ENCODE measurements around the gene ADARB2. TPM values are rescaled to one million over a fixed set of nuclear protein-coding genes. Genes with fewer than 3 reads are reported as not detected.

ADARB2 gene
- total RNA-seq, 2 donors from 2014 or later = 1.1 to 1.8 TPM

- Mint-ChIP-seq H3K36me3 (ENCODE audit: low read depth) (no peaks in the 10 kb centered on the region), H3K4me3 (no peak overlapping the region), H3K27me3 (ENCODE audit: insufficient read depth) (peaks cover under 1% of the 10 kb centered on the region), H3K9me3 (no peaks in the 10 kb centered on the region), H3K4me1 (peaks cover 3% of the 10 kb centered on the region), H3K27ac (no peak overlapping the region)
- Histone ChIP-seq H3K27me3 (ENCODE audit: control insufficient read depth, insufficient read depth, low read length, poor library complexity, severe bottlenecking) (no peaks in the 10 kb centered on the region), H3K4me1 (ENCODE audit: control insufficient read depth, insufficient read depth, low read length) (no peaks in the 10 kb centered on the region), H3K36me3 (ENCODE audit: control insufficient read depth, insufficient read depth, low read length) (no peaks in the 10 kb centered on the region), H3K4me3 (ENCODE audit: low read length) (no peak overlapping the region), H3K9me3 (ENCODE audit: control insufficient read depth, low read length) (no peaks in the 10 kb centered on the region), H3K27ac (ENCODE audit: low read depth, low read length) (no peak overlapping the region), H3K9ac (ENCODE audit: extremely low read depth, low read length, poor library complexity, severe bottlenecking) (no peak overlapping the region)
- TF ChIP-seq CTCF (conservative IDR thresholded peaks at IDR 0.05) = no peak
- no peak for DNase-seq
- 91 to 93% methylated on average over 19 to 26 of the region's 26 CpGs for WGBS, 2 experiments (ENCODE audit: insufficient coverage in 1 of 2, insufficient read length in 1 of 2)
Measured at GRCh38 chr10:1204434-1205326, 532.6 kb downstream of the ADARB2 start.

- TF ChIP-seq CTCF (conservative IDR thresholded peaks at IDR 0.05) = no peak
- Mint-ChIP-seq H3K27me3 (ENCODE audit: insufficient read depth) (peaks cover 2% of the 10 kb centered on the region), H3K36me3 (ENCODE audit: low read depth) (no peaks in the 10 kb centered on the region), H3K4me1 (peaks cover 8% of the 10 kb centered on the region), H3K27ac (no peak overlapping the region), H3K4me3 (no peak overlapping the region), H3K9me3 (no peaks in the 10 kb centered on the region)
- Histone ChIP-seq H3K27me3 (ENCODE audit: control insufficient read depth, insufficient read depth, low read length, poor library complexity, severe bottlenecking) (no peaks in the 10 kb centered on the region), H3K4me1 (ENCODE audit: control insufficient read depth, insufficient read depth, low read length) (peaks cover 6% of the 10 kb centered on the region), H3K9me3 (ENCODE audit: control insufficient read depth, low read length) (no peaks in the 10 kb centered on the region), H3K9ac (ENCODE audit: extremely low read depth, low read length, poor library complexity, severe bottlenecking) (no peak overlapping the region), H3K27ac (ENCODE audit: low read depth, low read length) (no peak overlapping the region), H3K4me3 (ENCODE audit: low read length) (no peak overlapping the region), H3K36me3 (ENCODE audit: control insufficient read depth, insufficient read depth, low read length) (no peaks in the 10 kb centered on the region)
- no peak for DNase-seq
- WGBS, 2 experiments (ENCODE audit: insufficient coverage in 1 of 2, insufficient read length in 1 of 2) = 86 to 93% methylated on average over 10 of the region's 10 CpGs
Measured at GRCh38 chr10:1203704-1204103, 533.6 kb downstream of the ADARB2 start.

- Mint-ChIP-seq H3K4me3 (no peak overlapping the region), H3K27me3 (ENCODE audit: insufficient read depth) (peaks cover 2% of the 10 kb centered on the region), H3K36me3 (ENCODE audit: low read depth) (no peaks in the 10 kb centered on the region), H3K27ac (no peak overlapping the region), H3K4me1 (peaks cover 13% of the 10 kb centered on the region), H3K9me3 (no peaks in the 10 kb centered on the region)
- Histone ChIP-seq H3K9me3 (ENCODE audit: control insufficient read depth, low read length) (no peaks in the 10 kb centered on the region), H3K36me3 (ENCODE audit: control insufficient read depth, insufficient read depth, low read length) (no peaks in the 10 kb centered on the region), H3K4me1 (ENCODE audit: control insufficient read depth, insufficient read depth, low read length) (peaks cover 9% of the 10 kb centered on the region), H3K4me3 (ENCODE audit: low read length) (no peak overlapping the region), H3K27ac (ENCODE audit: low read depth, low read length) (no peak overlapping the region), H3K9ac (ENCODE audit: extremely low read depth, low read length, poor library complexity, severe bottlenecking) (no peak overlapping the region), H3K27me3 (ENCODE audit: control insufficient read depth, insufficient read depth, low read length, poor library complexity, severe bottlenecking) (no peaks in the 10 kb centered on the region)
- TF ChIP-seq CTCF (conservative IDR thresholded peaks at IDR 0.05) = no peak
- WGBS, 2 experiments (ENCODE audit: insufficient coverage in 1 of 2, insufficient read length in 1 of 2) = 90 to 96% methylated on average over 12 to 13 of the region's 13 CpGs
- DNase-seq = no peak
Measured at GRCh38 chr10:1203216-1203615, 534.1 kb downstream of the ADARB2 start.
